A673 (cell line): ENCODE data around the gene KCNIP2.

Experiments used
- CTCF ChIP-seq: fragments of 300-800, 200-600 bp; sonication (generic); conservative IDR thresholded peaks from 2 replicates; pipeline ENCODE4 v1.5.1; 2017; ENCODE audit warnings: low read depth, mild to moderate bottlenecking, antibody characterized with exemption, low read length, moderate library complexity, mixed read lengths
- EZH2 ChIP-seq: fragments of 200-600 bp; sonication (generic); IDR thresholded peaks from 2 replicates; pipeline ENCODE4 v1.6.1; 2017; ENCODE audit warnings: borderline replicate concordance, low read depth, mild to moderate bottlenecking, mixed read lengths, antibody characterized with exemption, low read length; ENCODE audit not compliant: poor library complexity, severe bottlenecking

GRCh38 chr10:101833466-101833865 lies 10.1 kb downstream of the KCNIP2 start:
- TF ChIP-seq CTCF (no peak), EZH2 (no peak)
